Fibroblast of mammary gland (primary cell): ENCODE data around the gene CAMKK1.
A peak's percentile ranks its signal among the peaks of the same experiment; 100 is the strongest.

ENCODE experiments used
- DNase-seq: peaks from one replicate; pipeline ENCODE4 v3.0.0-alpha.2; 2010; ENCODE audit warnings: low read depth
- H3K4me3 ChIP-seq: 2 replicates; pipeline ENCODE4 v1.5.1; 2011; ENCODE audit warnings: low read depth, mild to moderate bottlenecking, low read length, moderate library complexity; ENCODE audit not compliant: control insufficient read depth
- CTCF ChIP-seq: conservative IDR thresholded peaks from 2 replicates; pipeline ENCODE4 v1.5.1; 2011; ENCODE audit warnings: low read depth, low read length, inconsistent platforms; ENCODE audit not compliant: control insufficient read depth, insufficient read depth

The CAMKK1 gene

GRCh38 chr17:3893003-3893719 is at the start of gene CAMKK1:
Gene CAMKK1 (minus strand): TSS chr17:3893053. CDS start chr17:3885687, 7,366 bp downstream.
- peak; percentile 66 for DNase-seq
- no peak for TF ChIP-seq CTCF
- peak within 1 kb of the TSS; percentile 50 for H3K4me3 ChIP-seq

- no peak for DNase-seq
- no peak for TF ChIP-seq CTCF
- no peak overlapping the region for H3K4me3 ChIP-seq
Observed at GRCh38 chr17:3940965-3941698, 48.3 kb upstream of the CAMKK1 start.

GRCh38 chr17:3937359-3937758 is 44.5 kb upstream of the CAMKK1 start:
- no peak for DNase-seq
- TF ChIP-seq CTCF, result no peak
- H3K4me3 ChIP-seq, result no peak overlapping the region

- H3K4me3 ChIP-seq, result no peak overlapping the region
- no peak for TF ChIP-seq CTCF
- DNase-seq, result peak; percentile 37
Observed at GRCh38 chr17:3935825-3936355, 43.0 kb upstream of the CAMKK1 start.

- peak; percentile 36 for TF ChIP-seq CTCF
- no peak overlapping the region for H3K4me3 ChIP-seq
- peak; percentile 37 for DNase-seq
Observed at GRCh38 chr17:3935140-3935542, 42.3 kb upstream of the CAMKK1 start.

GRCh38 chr17:3929764-3930163 is 36.9 kb upstream of the CAMKK1 start:
- no peak overlapping the region for H3K4me3 ChIP-seq
- no peak for TF ChIP-seq CTCF

More at GRCh38 chr17:3929764-3930163, 36.9 kb upstream of the CAMKK1 start:
- DNase-seq, result no peak
